Loucy (cell line): Measurements from ENCODE around the gene FAM168A.

ENCODE experiments used
- H2AFZ ChIP-seq: fragments of 200-600 bp; sonication (generic); 2 replicates; pipeline ENCODE4 v1.6.0; 2016; ENCODE audit warnings: antibody characterized with exemption, mild to moderate bottlenecking, low read length, moderate library complexity
- H3F3A ChIP-seq: fragments of 200-600 bp; 2 replicates; pipeline ENCODE4 v1.6.0; 2016; ENCODE audit warnings: antibody characterized with exemption, low read depth, mild to moderate bottlenecking
- H3K27me3 ChIP-seq: fragments of 200-600 bp; sonication (generic); 2 replicates; pipeline ENCODE4 v1.6.1; 2014; ENCODE audit warnings: low read length, mild to moderate bottlenecking; ENCODE audit not compliant: insufficient read depth, poor library complexity, severe bottlenecking
- H3K36me3 ChIP-seq: fragments of 200-600 bp; sonication (generic); 2 replicates; pipeline ENCODE4 v1.6.1; 2016; ENCODE audit warnings: low read length; ENCODE audit not compliant: insufficient read depth
- H3K4me1 ChIP-seq: fragments of 200-600 bp; sonication (generic); 2 replicates; pipeline ENCODE4 v1.5.1; 2014; ENCODE audit warnings: low read length, mild to moderate bottlenecking; ENCODE audit not compliant: insufficient read depth, poor library complexity, severe bottlenecking
- H3K4me2 ChIP-seq: fragments of 200-600 bp; sonication (generic); 2 replicates; pipeline ENCODE4 v1.6.0; 2014; ENCODE audit warnings: antibody characterized with exemption, low read length, low read depth, mild to moderate bottlenecking; ENCODE audit not compliant: poor library complexity, severe bottlenecking
- H3K4me3 ChIP-seq: fragments of 200-600 bp; sonication (generic); 2 replicates; pipeline ENCODE4 v1.5.1; 2014; ENCODE audit warnings: low read length, mild to moderate bottlenecking, mixed read lengths; ENCODE audit not compliant: poor library complexity, severe bottlenecking
- H3K79me2 ChIP-seq: fragments of 200-600 bp; sonication (generic); 2 replicates; pipeline ENCODE4 v1.6.1; 2014; ENCODE audit warnings: low read length; ENCODE audit not compliant: insufficient read depth
- H3K9ac ChIP-seq: fragments of 200-600 bp; sonication (generic); 2 replicates; pipeline ENCODE4 v1.6.0; 2014; ENCODE audit warnings: mild to moderate bottlenecking, low read depth, low read length, moderate library complexity; ENCODE audit not compliant: poor library complexity, severe bottlenecking
- H3K9me2 ChIP-seq: fragments of 200-600 bp; sonication (generic); replicated peaks from 2 replicates; pipeline ENCODE4 v1.6.1; 2016; ENCODE audit warnings: low read depth, low read length, mixed read lengths
- H3K9me3 ChIP-seq: fragments of 200-600 bp; sonication (generic); 2 replicates; pipeline ENCODE4 v1.6.1; 2014; ENCODE audit warnings: mild to moderate bottlenecking, antibody characterized with exemption, low read length, low read depth; ENCODE audit not compliant: insufficient read depth
- H4K20me1 ChIP-seq: fragments of 200-600 bp; sonication (generic); 2 replicates; pipeline ENCODE4 v1.6.0; 2014; ENCODE audit warnings: antibody characterized with exemption, low read length, mild to moderate bottlenecking; ENCODE audit not compliant: insufficient read depth, poor library complexity, severe bottlenecking
- CTCF ChIP-seq: fragments of 200-600 bp; sonication (generic); conservative IDR thresholded peaks from 2 replicates; pipeline ENCODE4 v1.5.1; 2014; ENCODE audit warnings: mild to moderate bottlenecking, antibody characterized with exemption, low read length
- EZH2phosphoT487 ChIP-seq: fragments of 200-600 bp; IDR thresholded peaks from 2 replicates; pipeline ENCODE4 v1.6.1; 2018; ENCODE audit warnings: antibody characterized with exemption, mild to moderate bottlenecking, moderate library complexity, borderline replicate concordance

The FAM168A gene

GRCh38 chr11:73422886-73423285 lies 175.0 kb downstream of the FAM168A start:
- peaks cover 19% of the 10 kb centered on the region; the same call in 1 of the 2 replicates for H3K36me3 ChIP-seq
- H3K9me3 ChIP-seq: no peaks in the 10 kb centered on the region
- no peak overlapping the region for H3K4me3 ChIP-seq
- no peaks in the 10 kb centered on the region for H3K79me2 ChIP-seq
- no peaks in the 10 kb centered on the region for H3K27me3 ChIP-seq
- H3F3A ChIP-seq: no peaks in the 10 kb centered on the region
- no peaks in the 10 kb centered on the region for H4K20me1 ChIP-seq
- peaks cover 5% of the 10 kb centered on the region for H3K4me1 ChIP-seq
- H3K9ac ChIP-seq: no peak overlapping the region
- H3K9me2 ChIP-seq: no peaks in the 10 kb centered on the region
- no peak for TF ChIP-seq CTCF
- no peak for TF ChIP-seq EZH2phosphoT487
- H3K4me2 ChIP-seq: no peak overlapping the region
- no peak overlapping the region for H2AFZ ChIP-seq

- Histone ChIP-seq H3K9me3 (no peaks in the 10 kb centered on the region), H3F3A (no peaks in the 10 kb centered on the region), H4K20me1 (no peaks in the 10 kb centered on the region), H3K4me1 (peaks cover 5% of the 10 kb centered on the region), H3K36me3 (peaks cover 33% of the 10 kb centered on the region; the same call in 1 of the 2 replicates), H2AFZ (no peak overlapping the region), H3K27me3 (no peaks in the 10 kb centered on the region), H3K9me2 (no peaks in the 10 kb centered on the region), H3K4me2 (no peak overlapping the region), H3K79me2 (no peaks in the 10 kb centered on the region), H3K9ac (no peak overlapping the region), H3K4me3 (no peak overlapping the region)
- TF ChIP-seq EZH2phosphoT487: no peak
- TF ChIP-seq CTCF: no peak
Observed at GRCh38 chr11:73420136-73420535, 177.8 kb downstream of the FAM168A start.

DNA sequence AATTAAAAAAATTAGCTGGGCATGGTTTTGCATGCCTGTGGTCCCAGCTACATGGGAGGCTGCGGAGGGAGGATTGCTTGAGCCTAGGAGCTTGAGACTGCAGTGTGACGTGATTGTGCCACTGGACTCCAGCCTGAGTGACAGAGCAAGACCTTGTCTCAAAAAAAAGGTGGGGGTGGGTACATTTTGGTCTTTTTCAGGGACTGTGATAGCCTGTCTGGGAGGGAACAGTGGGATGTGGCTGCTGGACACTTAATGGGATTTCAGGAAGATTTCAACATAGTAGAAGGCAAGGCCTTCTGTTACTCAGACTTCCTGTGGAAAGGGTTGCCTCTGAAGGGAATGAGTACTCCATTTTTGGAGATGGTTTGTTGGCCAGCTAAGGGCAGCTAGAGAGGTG lies 181.1 kb downstream of the FAM168A start:
- no peaks in the 10 kb centered on the region for H3F3A ChIP-seq
- H3K4me1 ChIP-seq: peaks cover 10% of the 10 kb centered on the region
- no peak overlapping the region for H3K4me3 ChIP-seq
- H3K9me2 ChIP-seq: no peaks in the 10 kb centered on the region
- no peak for TF ChIP-seq CTCF
- TF ChIP-seq EZH2phosphoT487: no peak
- no peak overlapping the region for H3K4me2 ChIP-seq
- H3K9me3 ChIP-seq: no peaks in the 10 kb centered on the region
- H4K20me1 ChIP-seq: no peaks in the 10 kb centered on the region
- no peaks in the 10 kb centered on the region for H3K27me3 ChIP-seq
- no peak overlapping the region for H3K9ac ChIP-seq
- no peak overlapping the region for H2AFZ ChIP-seq
- H3K79me2 ChIP-seq: no peaks in the 10 kb centered on the region
- H3K36me3 ChIP-seq: peaks cover 44% of the 10 kb centered on the region; the same call in 1 of the 2 replicates
